Measurements from ENCODE around the gene FNBP1L.

- TF ChIP-seq EP300 (IDR thresholded peaks at IDR 0.05) (no peak), CTCF (IDR thresholded peaks at IDR 0.05) (no peak), POLR2AphosphoS5 (IDR thresholded peaks at IDR 0.05) (no peak), POLR2A (IDR thresholded peaks at IDR 0.05) (no peak)
These were observed 127.1 kb downstream of the FNBP1L start for GRCh38 chr1:93574991-93575390.
